ENCODE data around the gene ASXL1.

Gene ASXL1

GRCh38 chr20:32439132-32439829 lies 81.2 kb downstream of the ASXL1 start:
- peaks cover 6 to 8% of the 10 kb centered on the region in 2 experiments for H3K4me1 ChIP-seq (ENCODE audit: control insufficient read depth in 1 of 2, insufficient read depth in 2 of 2, low read length in 2 of 2)
- no peak overlapping the region for H2BK120ac ChIP-seq (ENCODE audit: insufficient read depth, low read length, poor library complexity)
- H3K36me3 ChIP-seq (ENCODE audit: control insufficient read depth in 1 of 2, insufficient read depth in 2 of 2, low read length in 2 of 2) = peaks cover 49 to 58% of the 10 kb centered on the region in 2 experiments
- no peak overlapping the region for H3K27ac ChIP-seq (ENCODE audit: low read depth, low read length)
- no peak overlapping the region for H2AK5ac ChIP-seq (ENCODE audit: low read length)
- no peak overlapping the region for H2AFZ ChIP-seq (ENCODE audit: insufficient read depth, low read length, poor library complexity)
- H2BK5ac ChIP-seq (ENCODE audit: low read depth, low read length, poor library complexity) = no peak overlapping the region
- H3K14ac ChIP-seq (ENCODE audit: low read length) = no peak overlapping the region
- H4K91ac ChIP-seq (ENCODE audit: low read depth, low read length) = no peak overlapping the region
- no peak for DNase-seq
- no peak overlapping the region for H3K4me3 ChIP-seq (ENCODE audit: low read depth, low read length)
- H3K9ac ChIP-seq (ENCODE audit: low read length) = no peak overlapping the region
- peaks cover 2% of the 10 kb centered on the region for H3K9me3 ChIP-seq (ENCODE audit: insufficient read depth, low read depth, low read length)
- no peak overlapping the region for H3K23ac ChIP-seq (ENCODE audit: low read length)
- no peak overlapping the region for H3K4me2 ChIP-seq (ENCODE audit: low read length)
- H3K79me2 ChIP-seq (ENCODE audit: control insufficient read depth, insufficient read depth, low read length, poor library complexity) = no peaks in the 10 kb centered on the region
- H3K18ac ChIP-seq (ENCODE audit: low read length) = no peak overlapping the region
- no peak overlapping the region for H2BK12ac ChIP-seq (ENCODE audit: low read length)
- no peak overlapping the region for H4K8ac ChIP-seq (ENCODE audit: low read depth, low read length)
- no CpG with 5 or more reads among the region's 11 CpGs for WGBS (ENCODE audit: extremely low coverage, insufficient coverage, insufficient read length)
- no peaks in the 10 kb centered on the region for H3K79me1 ChIP-seq (ENCODE audit: low read length)
- H3K4ac ChIP-seq (ENCODE audit: low read depth, low read length) = no peak overlapping the region
- no peak overlapping the region for H4K12ac ChIP-seq (ENCODE audit: low read depth, low read length)
- H3K27me3 ChIP-seq (ENCODE audit: insufficient read depth, low read length) = no peaks in the 10 kb centered on the region

- H3K9ac ChIP-seq (ENCODE audit: low read length) = no peak overlapping the region
- no peak overlapping the region for H3K27ac ChIP-seq (ENCODE audit: low read depth, low read length)
- H3K79me1 ChIP-seq (ENCODE audit: low read length) = no peaks in the 10 kb centered on the region
- no peaks in the 10 kb centered on the region for H3K27me3 ChIP-seq (ENCODE audit: insufficient read depth, low read length)
- H4K91ac ChIP-seq (ENCODE audit: low read depth, low read length) = no peak overlapping the region
- no peak overlapping the region for H3K4me2 ChIP-seq (ENCODE audit: low read length)
- WGBS (ENCODE audit: extremely low coverage, insufficient coverage, insufficient read length) = no CpG with 5 or more reads among the region's 6 CpGs
- H2BK5ac ChIP-seq (ENCODE audit: low read depth, low read length, poor library complexity) = no peak overlapping the region
- H3K4ac ChIP-seq (ENCODE audit: low read depth, low read length) = no peak overlapping the region
- H3K79me2 ChIP-seq (ENCODE audit: control insufficient read depth, insufficient read depth, low read length, poor library complexity) = no peaks in the 10 kb centered on the region
- H4K12ac ChIP-seq (ENCODE audit: low read depth, low read length) = no peak overlapping the region
- no peak for DNase-seq
- H4K8ac ChIP-seq (ENCODE audit: low read depth, low read length) = no peak overlapping the region
- peaks cover 40 to 55% of the 10 kb centered on the region in 2 experiments for H3K36me3 ChIP-seq (ENCODE audit: control insufficient read depth in 1 of 2, insufficient read depth in 2 of 2, low read length in 2 of 2)
- H3K4me3 ChIP-seq (ENCODE audit: low read depth, low read length) = no peak overlapping the region
- no peak overlapping the region for H3K23ac ChIP-seq (ENCODE audit: low read length)
- peaks cover 6 to 10% of the 10 kb centered on the region in 2 experiments for H3K4me1 ChIP-seq (ENCODE audit: control insufficient read depth in 1 of 2, insufficient read depth in 2 of 2, low read length in 2 of 2)
- no peak overlapping the region for H2BK12ac ChIP-seq (ENCODE audit: low read length)
- no peak overlapping the region for H3K14ac ChIP-seq (ENCODE audit: low read length)
- no peak overlapping the region for H2AK5ac ChIP-seq (ENCODE audit: low read length)
- no peak overlapping the region for H2AFZ ChIP-seq (ENCODE audit: insufficient read depth, low read length, poor library complexity)
- H2BK120ac ChIP-seq (ENCODE audit: insufficient read depth, low read length, poor library complexity) = no peak overlapping the region
- H3K9me3 ChIP-seq (ENCODE audit: insufficient read depth, low read depth, low read length) = peaks cover 2% of the 10 kb centered on the region
- H3K18ac ChIP-seq (ENCODE audit: low read length) = no peak overlapping the region
Observed at GRCh38 chr20:32440069-32440757, 82.1 kb downstream of the ASXL1 start.

GRCh38 chr20:32440758-32441078 lies 82.6 kb downstream of the ASXL1 start:
- no peak overlapping the region for H3K9ac ChIP-seq (ENCODE audit: low read length)
- no peak overlapping the region for H2BK12ac ChIP-seq (ENCODE audit: low read length)
- no peak overlapping the region for H3K4ac ChIP-seq (ENCODE audit: low read depth, low read length)
- H3K4me1 ChIP-seq (ENCODE audit: control insufficient read depth in 1 of 2, insufficient read depth in 2 of 2, low read length in 2 of 2) = peaks cover 9 to 13% of the 10 kb centered on the region in 2 experiments
- H3K36me3 ChIP-seq (ENCODE audit: control insufficient read depth in 1 of 2, insufficient read depth in 2 of 2, low read length in 2 of 2) = peaks cover 38 to 54% of the 10 kb centered on the region in 2 experiments
- peaks cover 2% of the 10 kb centered on the region for H3K9me3 ChIP-seq (ENCODE audit: insufficient read depth, low read depth, low read length)
- H3K79me1 ChIP-seq (ENCODE audit: low read length) = peaks cover under 1% of the 10 kb centered on the region
- no peaks in the 10 kb centered on the region for H3K79me2 ChIP-seq (ENCODE audit: control insufficient read depth, insufficient read depth, low read length, poor library complexity)
- H3K4me2 ChIP-seq (ENCODE audit: low read length) = no peak overlapping the region
- H4K91ac ChIP-seq (ENCODE audit: low read depth, low read length) = no peak overlapping the region
- H2AFZ ChIP-seq (ENCODE audit: insufficient read depth, low read length, poor library complexity) = no peak overlapping the region
- no peak overlapping the region for H3K18ac ChIP-seq (ENCODE audit: low read length)
- no peak overlapping the region for H3K4me3 ChIP-seq (ENCODE audit: low read depth, low read length)
- WGBS (ENCODE audit: extremely low coverage, insufficient coverage, insufficient read length) = no CpG with 5 or more reads among the region's 4 CpGs
- H4K12ac ChIP-seq (ENCODE audit: low read depth, low read length) = no peak overlapping the region
- no peak overlapping the region for H2AK5ac ChIP-seq (ENCODE audit: low read length)
- H3K23ac ChIP-seq (ENCODE audit: low read length) = no peak overlapping the region
- H3K27me3 ChIP-seq (ENCODE audit: insufficient read depth, low read length) = no peaks in the 10 kb centered on the region
- no peak overlapping the region for H3K27ac ChIP-seq (ENCODE audit: low read depth, low read length)
- no peak overlapping the region for H3K14ac ChIP-seq (ENCODE audit: low read length)
- no peak overlapping the region for H2BK120ac ChIP-seq (ENCODE audit: insufficient read depth, low read length, poor library complexity)
- DNase-seq = no peak
- H4K8ac ChIP-seq (ENCODE audit: low read depth, low read length) = no peak overlapping the region
- no peak overlapping the region for H2BK5ac ChIP-seq (ENCODE audit: low read depth, low read length, poor library complexity)

- Histone ChIP-seq H3K27me3 (ENCODE audit: insufficient read depth, low read length) (no peaks in the 10 kb centered on the region), H3K4me2 (ENCODE audit: low read length) (no peak overlapping the region), H2BK12ac (ENCODE audit: low read length) (no peak overlapping the region), H4K91ac (ENCODE audit: low read depth, low read length) (no peak overlapping the region), H3K4me3 (ENCODE audit: low read depth, low read length) (no peak overlapping the region), H4K12ac (ENCODE audit: low read depth, low read length) (no peak overlapping the region), H2AK5ac (ENCODE audit: low read length) (no peak overlapping the region), H3K9me3 (ENCODE audit: insufficient read depth, low read depth, low read length) (peaks cover 2% of the 10 kb centered on the region), H3K27ac (ENCODE audit: low read depth, low read length) (peak overlapping the region; percentile 36), H3K4me1 (ENCODE audit: control insufficient read depth in 1 of 2, insufficient read depth in 2 of 2, low read length in 2 of 2) (peaks cover 17 to 21% of the 10 kb centered on the region in 2 experiments), H2AFZ (ENCODE audit: insufficient read depth, low read length, poor library complexity) (no peak overlapping the region), H3K14ac (ENCODE audit: low read length) (no peak overlapping the region), H3K4ac (ENCODE audit: low read depth, low read length) (no peak overlapping the region), H2BK5ac (ENCODE audit: low read depth, low read length, poor library complexity) (no peak overlapping the region), H3K18ac (ENCODE audit: low read length) (no peak overlapping the region), H3K9ac (ENCODE audit: low read length) (no peak overlapping the region), H3K79me1 (ENCODE audit: low read length) (peaks cover 4% of the 10 kb centered on the region), H3K79me2 (ENCODE audit: control insufficient read depth, insufficient read depth, low read length, poor library complexity) (no peaks in the 10 kb centered on the region), H3K23ac (ENCODE audit: low read length) (no peak overlapping the region), H2BK120ac (ENCODE audit: insufficient read depth, low read length, poor library complexity) (no peak overlapping the region), H3K36me3 (ENCODE audit: control insufficient read depth in 1 of 2, insufficient read depth in 2 of 2, low read length in 2 of 2) (peaks cover 37 to 53% of the 10 kb centered on the region in 2 experiments), H4K8ac (ENCODE audit: low read depth, low read length) (no peak overlapping the region)
- WGBS (ENCODE audit: extremely low coverage, insufficient coverage, insufficient read length) = no CpG with 5 or more reads among the region's 4 CpGs
- DNase-seq = no peak
Observed at GRCh38 chr20:32441638-32442037, 83.5 kb downstream of the ASXL1 start.

All from trophoblast cell (in vitro differentiated cells and primary cell).